Germinal center (tissue), 1 donor: ENCODE data around the gene PDZRN3.

Experiments
- DNase-seq: peaks from one replicate; pipeline ENCODE4 v3.0.0; 2012; ENCODE audit warnings: mixed read lengths, low spot score

The PDZRN3 gene

GRCh38 chr3:73520931-73521461, 103.7 kb downstream of the PDZRN3 start:
- DNase-seq = no peak

GRCh38 chr3:73516631-73517030, 108.1 kb downstream of the PDZRN3 start:
- DNase-seq = no peak

- DNase-seq = no peak
Measured at GRCh38 chr3:73513260-73513659, 111.5 kb downstream of the PDZRN3 start.

GRCh38 chr3:73511571-73512525, 112.9 kb downstream of the PDZRN3 start:
- no peak for DNase-seq

- no peak for DNase-seq
Measured at GRCh38 chr3:73510784-73511183, 114.0 kb downstream of the PDZRN3 start.

GRCh38 chr3:73510334-73510733, 114.4 kb downstream of the PDZRN3 start:
- DNase-seq = no peak

- DNase-seq = no peak
Measured at GRCh38 chr3:73509816-73510215, 114.9 kb downstream of the PDZRN3 start.

- no peak for DNase-seq
Measured at GRCh38 chr3:73509066-73509465, 115.7 kb downstream of the PDZRN3 start.

- DNase-seq = peak; percentile 28
Measured at GRCh38 chr3:73508330-73508954, 116.3 kb downstream of the PDZRN3 start.

- DNase-seq = no peak
Measured at GRCh38 chr3:73504852-73505251, 119.9 kb downstream of the PDZRN3 start.

GRCh38 chr3:73504239-73504638, 120.5 kb downstream of the PDZRN3 start:
- no peak for DNase-seq

- no peak for DNase-seq
Measured at GRCh38 chr3:73503781-73504180, 121.0 kb downstream of the PDZRN3 start.

- DNase-seq = peak; percentile 58
Measured at GRCh38 chr3:73502609-73503583, 121.8 kb downstream of the PDZRN3 start.

- DNase-seq = no peak
Measured at GRCh38 chr3:73500321-73500720, 124.4 kb downstream of the PDZRN3 start.

- no peak for DNase-seq
Measured at GRCh38 chr3:73499787-73500186, 125.0 kb downstream of the PDZRN3 start.

- DNase-seq = no peak
Measured at GRCh38 chr3:73498764-73499622, 125.7 kb downstream of the PDZRN3 start.

GRCh38 chr3:73497646-73498406, 126.9 kb downstream of the PDZRN3 start:
- DNase-seq = no peak

GRCh38 chr3:73493543-73494308, 131.0 kb downstream of the PDZRN3 start:
- DNase-seq = no peak

GRCh38 chr3:73492186-73492585, 132.6 kb downstream of the PDZRN3 start:
- no peak for DNase-seq
